GM18951 (cell line): ENCODE measurements around the gene STAP2.
"Not testable (repeated sequence)": the region's sequence is repeated elsewhere in the genome, so short reads cannot be mapped to it uniquely, and the experiment has no call there.

Experiments
- POLR2A ChIP-seq: IDR thresholded peaks from 4 replicates; pipeline ENCODE4 v1.6.1; 2011; ENCODE audit warnings: mild to moderate bottlenecking; ENCODE audit not compliant: insufficient read length, insufficient read depth; ENCODE audit errors: extremely low read depth
- in situ Hi-C: fragments of 300-500 bp; cut with MboI; formaldehyde crosslinking; loops from one replicate; pipeline ENCODE4 v1.12.0; 2022; ENCODE audit warnings: low sequenced_read_pairs, mixed read lengths, inconsistent platforms; ENCODE audit not compliant: unreplicated experiment

Gene STAP2

DNA sequence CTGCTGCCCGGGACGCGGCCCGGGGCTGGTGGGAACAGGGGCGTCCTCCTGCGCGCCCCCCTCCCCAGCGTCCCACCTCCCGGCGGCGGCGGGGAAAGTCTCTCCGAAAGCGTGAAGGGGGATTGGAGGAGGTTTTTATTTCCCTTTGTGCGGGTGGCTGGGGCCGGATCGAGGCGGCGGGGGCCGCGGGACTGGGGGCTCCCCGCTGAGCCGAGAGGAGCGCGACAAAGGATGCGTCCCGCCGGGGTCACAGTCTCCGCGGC lies 59.4 kb downstream of the STAP2 start:
- no peak for TF ChIP-seq POLR2A
- in situ Hi-C loops: no loop called here

DNA sequence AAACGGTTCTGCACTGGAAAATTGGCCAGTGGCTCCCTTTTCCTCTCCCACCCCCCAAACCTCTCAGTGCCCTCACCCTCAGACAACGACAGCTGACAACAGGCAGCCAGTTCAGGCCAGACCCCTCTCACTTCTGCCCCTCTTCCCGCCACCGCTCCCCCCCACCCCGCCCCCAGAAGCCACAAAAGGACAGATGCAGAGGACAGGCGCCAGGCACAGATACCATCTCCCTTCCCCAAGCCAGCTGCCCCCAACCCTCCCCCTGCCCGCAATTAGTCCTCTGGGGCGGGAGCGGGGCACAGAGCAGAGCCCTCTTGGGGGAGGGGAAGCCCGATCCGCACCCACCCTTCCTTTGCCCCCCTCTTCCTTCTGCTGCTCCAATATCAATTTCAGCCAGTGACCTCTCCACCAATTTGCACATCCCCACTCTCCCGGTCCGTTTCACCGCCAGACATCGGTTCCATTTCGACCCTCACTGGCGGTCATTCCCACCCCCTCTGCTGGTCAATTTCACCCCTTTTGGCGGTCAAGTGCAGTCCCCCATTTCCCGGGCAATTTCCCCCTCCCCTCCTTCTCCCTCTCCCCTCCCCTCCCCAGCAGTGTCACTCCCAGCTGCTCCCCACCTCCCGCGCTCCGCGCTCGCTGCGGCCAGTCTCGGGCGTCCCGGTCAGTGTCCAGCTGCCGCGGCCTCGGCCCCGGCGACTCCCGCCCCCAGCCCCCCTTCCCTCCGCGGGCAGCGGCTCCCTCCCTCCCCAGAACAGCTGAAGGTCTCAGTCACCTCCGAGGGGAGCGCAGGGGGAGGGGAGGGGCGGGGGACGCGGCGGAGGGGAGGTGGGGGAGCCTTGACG lies 60.0 kb downstream of the STAP2 start, which contains the start of gene SHD:
Gene SHD, plus strand, starts transcription at position 848 of the 848 bp plus-strand sequence. CDS start 798 bp downstream, outside the sequence.
- TF ChIP-seq POLR2A: no peak
- in situ Hi-C loops: no loop called here

DNA sequence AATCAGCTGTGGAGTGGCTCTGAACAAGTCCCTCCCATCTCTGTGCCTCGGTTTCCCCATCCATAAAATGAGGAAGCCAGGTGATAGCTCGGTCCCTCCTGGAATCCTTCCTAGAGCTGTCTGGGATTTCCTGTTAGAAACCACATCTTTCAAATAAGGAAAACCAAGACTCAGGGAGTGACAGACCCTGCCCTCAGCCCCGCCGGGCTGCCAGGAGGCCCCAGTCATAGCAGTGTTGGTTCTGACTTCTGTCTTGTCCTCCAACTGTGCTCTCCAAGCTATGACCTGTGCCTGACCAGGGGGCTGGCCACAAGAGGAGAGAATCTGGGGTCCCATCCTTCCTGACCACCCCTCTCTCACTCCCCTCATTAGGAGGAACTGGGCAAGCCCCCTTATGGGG lies 60.6 kb downstream of the STAP2 start:
- TF ChIP-seq POLR2A: no peak
- in situ Hi-C loops: no loop called here

DNA sequence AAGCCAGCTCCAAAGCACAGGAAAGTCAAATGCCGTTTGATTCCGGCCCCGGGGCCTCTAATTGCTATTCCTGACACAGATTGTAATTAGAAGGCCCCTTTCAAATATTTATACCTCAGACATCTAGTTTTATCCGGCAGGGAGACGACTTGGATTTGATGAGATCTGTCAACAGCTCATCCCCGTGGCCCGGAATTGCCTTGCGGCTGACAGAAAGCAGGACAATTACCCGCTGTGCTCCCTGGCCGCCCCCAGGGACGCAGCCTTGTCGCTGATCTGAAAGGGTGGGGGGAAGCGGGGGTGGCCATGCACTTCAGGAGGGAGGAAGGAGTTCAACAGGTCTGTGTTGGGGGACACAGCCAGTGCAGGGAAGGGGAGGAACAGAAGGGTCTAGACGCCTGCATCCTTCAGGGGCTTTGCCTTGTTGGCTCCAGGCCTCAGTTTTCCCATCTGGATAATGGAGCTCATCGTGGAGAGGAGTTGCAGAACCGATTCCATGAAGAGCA lies 61.4 kb downstream of the STAP2 start:
- in situ Hi-C loops: no loop called here
- TF ChIP-seq POLR2A: no peak

DNA sequence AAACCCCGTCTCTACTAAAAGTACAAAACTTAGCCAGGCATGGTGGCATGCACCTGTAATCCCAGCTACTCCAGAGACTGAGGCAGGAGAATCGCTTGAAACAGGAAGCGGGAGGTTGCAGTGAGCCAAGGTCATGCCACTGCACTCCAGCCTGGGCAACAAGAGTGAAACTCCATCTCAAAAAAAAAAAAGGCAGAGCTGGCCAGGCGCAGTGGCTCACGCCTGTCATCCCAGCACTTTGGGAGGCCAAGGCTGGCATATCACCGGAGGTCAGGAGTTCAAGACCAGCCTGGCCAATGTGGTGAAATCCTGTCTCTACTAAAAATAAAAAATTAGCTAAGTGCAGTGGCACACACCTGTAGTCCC lies 64.3 kb downstream of the STAP2 start:
- in situ Hi-C loops: not testable (repeated sequence)
